ENCODE results near the gene RHOT2.

RHOT2 gene

DNA sequence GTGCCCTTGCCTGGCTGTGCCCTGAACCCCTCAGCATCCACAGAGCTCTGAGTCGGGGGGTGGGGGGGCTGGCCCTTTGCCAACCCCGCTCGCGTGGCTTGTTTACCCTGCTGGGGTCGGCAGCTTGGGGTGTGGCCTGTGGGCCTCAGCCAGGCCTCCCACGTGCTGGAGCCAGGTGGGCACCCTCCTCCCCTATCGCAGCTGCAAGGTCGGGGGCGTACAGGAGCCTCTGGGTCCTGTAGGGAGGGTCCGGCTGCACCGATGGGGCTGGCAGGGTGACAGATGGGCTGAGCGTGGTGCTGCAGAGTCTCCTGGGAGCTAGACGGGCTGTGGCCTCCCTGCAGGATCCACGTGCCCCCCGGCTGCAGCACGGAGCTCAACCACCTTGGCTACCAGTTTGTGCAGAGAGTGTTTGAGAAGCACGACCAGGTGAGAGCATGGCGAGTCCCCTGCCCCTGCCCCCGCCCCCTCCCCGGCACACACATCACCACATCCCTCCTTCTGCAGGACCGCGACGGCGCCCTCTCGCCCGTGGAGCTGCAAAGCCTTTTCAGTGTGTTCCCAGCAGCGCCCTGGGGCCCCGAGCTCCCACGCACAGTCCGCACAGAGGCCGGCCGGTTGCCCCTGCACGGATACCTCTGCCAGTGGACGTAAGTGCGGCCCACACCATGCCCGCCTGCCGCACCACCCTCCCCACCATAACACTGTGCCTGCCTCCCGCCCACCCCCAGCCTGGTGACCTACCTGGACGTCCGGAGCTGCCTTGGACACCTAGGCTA lies 3.6 kb downstream of the RHOT2 start:
- no peak for DNase-seq

DNA sequence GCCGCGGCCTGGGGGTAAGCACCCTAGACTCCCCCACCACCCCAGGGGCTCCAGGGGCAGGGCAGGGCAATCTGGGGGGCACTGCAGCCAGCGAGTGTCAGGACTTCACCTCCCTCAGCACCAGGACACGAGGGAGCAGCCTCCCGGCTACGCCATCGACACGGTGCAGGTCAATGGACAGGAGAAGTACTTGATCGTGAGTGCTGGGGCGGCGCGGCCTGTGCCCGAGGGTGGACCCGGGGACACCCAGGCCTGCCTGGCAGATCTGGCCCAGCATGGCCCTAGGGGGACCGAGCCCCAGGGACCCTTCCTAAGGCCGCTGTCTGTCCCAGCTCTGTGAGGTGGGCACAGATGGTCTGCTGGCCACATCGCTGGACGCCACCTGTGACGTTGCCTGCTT lies 4.4 kb downstream of the RHOT2 start:
- DNase-seq: no peak

DNA sequence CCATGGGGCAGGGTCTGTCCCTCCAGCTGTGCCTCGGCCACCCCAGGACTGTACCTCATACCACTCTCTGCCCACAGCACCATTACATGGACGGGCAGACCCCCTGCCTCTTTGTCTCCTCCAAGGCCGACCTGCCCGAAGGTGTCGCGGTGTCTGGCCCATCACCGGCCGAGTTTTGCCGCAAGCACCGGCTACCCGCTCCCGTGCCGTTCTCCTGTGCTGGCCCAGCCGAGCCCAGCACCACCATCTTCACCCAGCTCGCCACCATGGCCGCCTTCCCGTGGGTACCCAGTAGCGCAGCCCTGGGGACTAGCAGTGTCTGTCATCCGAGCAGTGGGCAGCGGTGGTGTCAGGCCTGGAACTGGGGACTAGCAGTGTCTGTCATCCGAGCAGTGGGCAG lies 4.9 kb downstream of the RHOT2 start:
- DNase-seq: no peak

DNA sequence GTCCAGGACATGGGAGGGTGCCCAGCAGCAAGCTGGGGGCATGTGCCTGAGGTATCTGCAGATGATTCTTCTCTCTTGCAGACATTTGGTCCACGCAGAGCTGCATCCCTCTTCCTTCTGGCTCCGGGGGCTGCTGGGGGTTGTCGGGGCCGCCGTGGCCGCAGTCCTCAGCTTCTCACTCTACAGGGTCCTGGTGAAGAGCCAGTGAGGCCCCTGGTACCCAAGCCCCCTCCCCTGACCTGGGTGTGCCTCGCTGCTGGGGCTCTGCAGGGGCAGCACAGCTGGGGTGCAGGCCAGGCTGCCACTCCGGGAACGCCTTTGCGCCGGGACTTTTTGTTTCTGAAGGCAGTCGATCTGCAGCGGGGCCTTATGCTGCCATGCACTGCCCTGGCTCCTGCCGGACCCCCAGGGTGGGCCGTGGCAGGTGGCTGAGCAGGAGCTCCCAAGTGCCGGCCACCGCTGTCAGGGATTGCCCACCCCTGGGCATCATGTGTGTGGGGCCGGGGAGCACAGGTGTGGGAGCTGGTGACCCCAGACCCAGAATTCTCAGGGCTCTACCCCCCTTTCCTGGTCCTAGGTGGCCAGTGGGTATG lies 5.6 kb downstream of the RHOT2 start:
- DNase-seq: no peak

DNA sequence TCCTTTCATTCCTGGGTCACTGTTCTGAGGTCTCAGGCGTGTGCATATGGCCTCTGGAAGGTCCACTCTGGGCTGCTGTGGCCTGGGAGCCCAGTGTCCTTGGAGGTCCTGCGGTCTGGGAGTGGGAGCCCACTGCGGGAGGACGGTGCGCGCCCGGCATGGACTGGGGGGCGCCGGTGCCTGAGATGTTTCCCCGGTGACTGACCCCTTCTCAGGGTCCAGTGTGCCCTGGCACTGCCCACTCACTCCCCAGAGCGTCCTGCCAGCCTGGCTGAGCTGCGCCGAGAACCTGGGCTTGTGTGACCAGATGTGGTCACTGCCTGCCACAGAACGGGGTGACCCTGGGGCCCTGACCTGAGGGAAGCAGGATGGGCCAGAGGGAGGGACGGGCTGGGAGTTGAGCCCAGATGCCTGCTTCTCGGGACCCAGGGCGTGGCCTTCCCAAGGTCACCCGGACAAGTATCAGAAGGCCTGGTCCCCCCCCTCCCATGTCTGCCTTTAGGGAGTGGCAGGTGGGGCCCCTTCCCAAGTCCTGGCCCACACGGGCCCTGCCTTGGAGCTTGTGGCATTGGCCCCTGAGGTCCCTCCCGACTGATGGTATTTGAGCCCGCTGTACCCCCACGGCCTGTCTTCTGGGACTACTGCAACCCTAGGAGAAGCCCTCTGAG lies 6.4 kb downstream of the RHOT2 start:
- DNase-seq: no peak

DNA sequence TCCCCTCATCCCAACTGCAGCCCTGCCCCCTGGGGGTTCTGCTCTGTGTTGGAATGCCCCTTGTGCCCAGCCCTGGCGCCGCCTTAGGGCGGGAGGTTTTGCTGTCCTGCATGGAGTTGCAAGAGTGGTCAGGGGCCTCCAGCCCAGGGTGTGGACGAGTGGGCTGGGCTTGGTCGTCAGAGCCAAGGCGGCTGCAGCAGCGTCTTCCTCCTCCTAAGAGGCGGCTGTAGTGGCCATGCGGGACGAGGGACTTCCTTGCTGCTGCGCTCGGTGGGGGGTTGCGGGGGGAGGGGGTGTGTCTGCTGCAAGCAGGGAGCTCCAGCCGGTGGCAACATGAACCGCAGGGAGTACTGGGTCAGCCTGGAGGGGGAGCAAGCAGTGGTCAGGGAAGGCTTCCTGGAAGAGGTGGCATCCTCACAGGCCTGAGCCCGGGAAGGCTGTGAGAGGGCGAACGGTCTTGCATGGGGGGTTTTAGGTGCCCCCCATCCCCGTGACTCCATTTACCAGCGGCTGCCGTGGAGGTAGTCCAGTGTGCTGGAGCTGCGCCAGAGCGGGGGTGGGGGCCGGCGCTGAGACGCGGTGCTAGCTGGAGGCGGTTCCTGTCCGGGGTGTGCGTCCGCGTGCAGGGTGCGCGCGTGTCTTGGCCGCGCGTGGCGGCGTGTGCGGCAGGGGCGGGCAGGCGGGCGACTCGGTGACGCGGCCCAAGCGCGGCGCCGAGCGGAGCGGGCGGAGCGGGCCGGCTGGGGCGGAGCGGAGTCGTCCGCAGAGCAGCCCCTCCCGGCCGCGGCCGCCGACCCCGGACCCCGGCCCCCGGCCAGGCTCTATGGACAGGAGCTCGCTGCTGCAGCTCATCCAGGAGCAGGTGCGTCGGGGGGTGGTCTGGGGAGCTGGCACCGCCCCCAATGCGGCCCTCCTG lies 7.3 kb downstream of the RHOT2 start, which contains the start of gene RHBDL1:
Gene RHBDL1, plus strand, starts transcription at position 704 of the 916 bp plus-strand sequence. Its CDS starts 120 bp downstream, at position 824.
- DNase-seq: no peak

DNA sequence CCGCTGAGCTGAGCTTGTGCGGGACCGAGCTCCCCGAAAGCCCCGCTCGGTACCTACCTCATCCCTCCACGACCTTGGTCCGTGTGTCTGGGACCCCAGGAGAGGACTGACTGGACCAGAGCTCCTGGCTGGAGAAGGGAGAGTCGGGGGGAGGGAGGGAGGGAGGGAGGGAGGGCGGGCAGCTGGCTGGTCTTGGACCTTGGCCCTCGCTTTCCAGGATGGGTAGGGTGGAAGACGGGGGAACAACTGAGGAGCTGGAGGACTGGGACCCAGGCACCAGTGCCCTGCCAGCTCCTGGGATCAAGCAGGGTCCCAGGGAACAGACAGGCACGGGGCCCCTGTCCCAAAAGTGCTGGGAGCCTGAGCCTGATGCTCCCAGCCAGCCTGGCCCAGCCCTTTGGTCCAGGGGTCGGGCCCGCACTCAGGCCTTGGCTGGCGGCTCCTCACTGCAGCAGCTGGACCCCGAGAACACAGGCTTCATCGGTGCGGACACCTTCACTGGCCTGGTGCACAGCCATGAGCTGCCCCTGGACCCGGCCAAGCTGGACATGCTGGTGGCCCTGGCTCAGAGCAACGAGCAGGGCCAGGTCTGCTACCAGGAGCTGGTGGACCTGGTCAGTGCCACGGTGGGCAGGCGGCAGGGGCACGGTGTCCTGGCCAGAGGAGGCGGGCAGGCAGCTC lies 8.1 kb downstream of the RHOT2 start:
- no peak for DNase-seq

DNA sequence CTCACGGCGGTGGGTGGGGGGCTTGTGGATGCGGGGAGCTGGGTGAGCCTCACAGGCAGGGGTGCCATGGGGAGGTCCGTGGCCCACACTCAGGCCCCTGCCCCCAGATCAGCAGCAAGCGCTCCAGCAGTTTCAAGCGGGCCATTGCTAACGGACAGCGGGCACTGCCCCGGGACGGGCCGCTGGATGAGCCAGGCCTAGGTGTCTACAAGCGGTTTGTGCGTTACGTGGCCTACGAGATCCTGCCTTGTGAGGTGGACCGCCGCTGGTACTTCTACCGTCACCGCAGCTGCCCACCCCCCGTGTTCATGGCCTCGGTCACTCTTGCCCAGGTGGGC lies 8.6 kb downstream of the RHOT2 start:
- no peak for DNase-seq

DNA sequence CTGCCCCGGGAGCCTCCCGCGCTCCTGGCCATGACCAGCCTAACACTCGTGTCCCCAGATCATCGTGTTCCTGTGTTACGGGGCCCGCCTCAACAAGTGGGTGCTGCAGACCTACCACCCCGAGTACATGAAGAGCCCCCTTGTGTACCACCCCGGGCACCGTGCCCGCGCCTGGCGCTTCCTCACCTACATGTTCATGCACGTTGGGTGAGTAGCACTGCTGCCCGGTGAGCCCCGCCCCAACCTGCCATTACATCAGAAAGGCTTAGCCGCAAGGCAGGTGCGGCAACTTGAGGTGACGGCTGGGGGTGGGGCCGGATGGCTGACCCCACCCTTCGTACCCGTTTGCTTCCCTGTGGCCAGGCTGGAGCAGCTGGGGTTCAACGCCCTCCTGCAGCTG lies 9.0 kb downstream of the RHOT2 start:
- DNase-seq: no peak

DNA sequence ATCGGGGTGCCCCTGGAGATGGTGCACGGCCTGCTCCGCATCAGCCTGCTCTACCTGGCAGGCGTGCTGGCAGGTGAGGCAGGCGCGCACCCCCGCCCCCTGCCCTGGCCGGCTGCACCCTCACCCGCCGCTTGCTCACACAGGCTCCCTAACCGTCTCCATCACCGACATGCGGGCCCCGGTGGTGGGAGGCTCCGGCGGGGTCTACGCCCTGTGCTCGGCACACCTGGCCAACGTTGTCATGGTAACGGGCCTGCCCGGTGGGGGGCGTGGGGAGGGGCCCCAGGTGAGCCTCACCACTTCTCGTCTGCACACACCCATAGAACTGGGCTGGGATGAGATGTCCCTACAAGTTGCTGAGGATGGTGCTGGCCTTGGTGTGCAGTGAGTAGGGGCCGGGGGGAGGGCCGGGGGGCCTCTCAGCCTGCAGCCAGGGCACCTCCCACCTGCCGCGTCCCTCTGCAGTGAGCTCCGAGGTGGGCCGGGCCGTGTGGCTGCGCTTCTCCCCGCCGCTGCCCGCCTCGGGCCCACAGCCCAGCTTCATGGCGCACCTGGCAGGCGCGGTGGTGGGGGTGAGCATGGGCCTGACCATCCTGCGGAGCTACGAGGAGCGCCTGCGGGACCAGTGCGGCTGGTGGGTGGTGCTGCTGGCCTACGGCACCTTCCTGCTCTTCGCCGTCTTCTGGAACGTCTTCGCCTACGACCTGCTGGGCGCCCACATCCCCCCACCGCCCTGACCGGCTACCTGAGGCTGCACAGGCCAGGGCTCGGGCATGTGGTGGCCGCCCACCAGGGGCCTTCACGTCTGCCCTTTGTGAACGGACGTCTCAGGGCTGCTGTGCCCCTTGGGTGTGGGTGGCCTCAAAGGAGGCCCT lies 9.6 kb downstream of the RHOT2 start:
- no peak for DNase-seq

DNA sequence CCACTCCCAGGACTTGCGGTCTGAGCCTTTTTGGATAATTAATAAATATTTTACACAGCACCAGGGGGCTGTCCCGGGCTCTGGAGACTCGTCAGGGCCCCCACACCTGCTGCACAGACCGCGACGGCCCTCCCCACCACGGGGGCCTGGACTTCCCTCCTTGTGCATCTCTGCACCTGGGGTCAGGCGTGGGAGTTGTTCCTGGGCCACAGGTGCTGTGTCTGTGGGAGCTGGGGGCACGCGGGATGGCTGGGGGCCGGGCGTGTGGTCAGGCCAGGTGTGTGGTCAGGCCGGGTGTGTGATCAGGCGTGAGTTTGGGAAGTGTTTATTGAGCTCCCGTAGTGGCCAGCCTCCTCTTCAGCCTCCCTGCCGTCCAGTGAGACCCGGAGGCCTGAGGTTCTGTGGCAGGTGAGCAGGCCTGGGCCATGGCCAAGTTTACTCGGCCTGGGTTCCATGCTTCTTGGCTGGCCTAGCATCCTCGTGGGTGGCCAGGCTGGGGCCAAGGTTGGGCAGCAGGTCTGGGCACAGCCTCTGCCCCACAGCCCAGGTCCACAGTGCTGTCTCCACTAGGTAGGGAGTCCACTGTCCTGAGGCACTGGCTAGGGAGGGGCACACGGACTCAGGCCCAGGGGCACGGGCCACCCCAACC lies 10.4 kb downstream of the RHOT2 start:
- DNase-seq: no peak

DNA sequence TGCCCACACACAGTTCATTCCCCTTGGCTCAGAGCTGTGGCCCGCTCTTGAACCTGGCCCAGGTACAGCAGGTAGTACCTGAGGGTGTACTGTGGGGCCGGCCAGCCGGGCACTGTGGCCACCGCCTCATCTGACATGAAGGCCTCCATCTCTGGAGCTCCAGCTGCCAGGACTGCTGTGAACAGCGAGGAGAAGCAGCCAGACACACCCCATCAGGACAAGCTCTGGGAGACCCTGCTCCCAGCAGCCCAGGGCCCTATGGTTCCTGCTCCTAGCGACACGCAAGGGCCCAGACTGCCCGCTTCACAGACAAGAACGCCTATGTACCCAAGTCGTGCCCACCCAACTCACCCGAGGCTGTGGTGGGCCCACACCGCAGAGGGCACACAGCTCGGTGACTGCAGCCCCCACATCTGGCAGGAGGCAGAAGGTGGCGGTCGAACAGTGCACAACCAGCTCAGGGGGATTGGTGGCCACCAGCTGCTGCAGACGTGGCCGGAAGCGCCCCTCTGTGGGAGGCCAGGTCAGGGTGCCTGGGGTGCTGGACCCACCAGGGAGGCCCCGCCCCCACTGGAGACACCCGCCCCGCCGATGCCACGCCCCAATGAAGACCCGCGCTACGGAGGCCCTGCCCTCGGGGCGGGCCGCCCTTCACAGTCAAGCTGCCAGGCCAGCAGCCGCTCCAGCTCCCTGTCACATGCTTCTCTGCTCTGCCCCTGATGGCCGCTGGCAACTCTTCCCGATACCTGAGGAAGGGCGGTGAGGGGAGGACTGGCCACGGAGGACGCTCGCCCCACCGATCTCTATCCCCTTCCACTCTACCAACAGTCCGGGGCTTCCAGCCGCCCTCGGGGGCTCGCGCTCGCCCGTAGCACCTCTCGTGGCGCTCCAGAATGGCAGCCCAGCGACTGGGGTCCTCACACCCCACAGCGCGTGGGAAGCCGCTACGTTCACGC lies 11.2 kb downstream of the RHOT2 start:
- DNase-seq: no peak

DNA sequence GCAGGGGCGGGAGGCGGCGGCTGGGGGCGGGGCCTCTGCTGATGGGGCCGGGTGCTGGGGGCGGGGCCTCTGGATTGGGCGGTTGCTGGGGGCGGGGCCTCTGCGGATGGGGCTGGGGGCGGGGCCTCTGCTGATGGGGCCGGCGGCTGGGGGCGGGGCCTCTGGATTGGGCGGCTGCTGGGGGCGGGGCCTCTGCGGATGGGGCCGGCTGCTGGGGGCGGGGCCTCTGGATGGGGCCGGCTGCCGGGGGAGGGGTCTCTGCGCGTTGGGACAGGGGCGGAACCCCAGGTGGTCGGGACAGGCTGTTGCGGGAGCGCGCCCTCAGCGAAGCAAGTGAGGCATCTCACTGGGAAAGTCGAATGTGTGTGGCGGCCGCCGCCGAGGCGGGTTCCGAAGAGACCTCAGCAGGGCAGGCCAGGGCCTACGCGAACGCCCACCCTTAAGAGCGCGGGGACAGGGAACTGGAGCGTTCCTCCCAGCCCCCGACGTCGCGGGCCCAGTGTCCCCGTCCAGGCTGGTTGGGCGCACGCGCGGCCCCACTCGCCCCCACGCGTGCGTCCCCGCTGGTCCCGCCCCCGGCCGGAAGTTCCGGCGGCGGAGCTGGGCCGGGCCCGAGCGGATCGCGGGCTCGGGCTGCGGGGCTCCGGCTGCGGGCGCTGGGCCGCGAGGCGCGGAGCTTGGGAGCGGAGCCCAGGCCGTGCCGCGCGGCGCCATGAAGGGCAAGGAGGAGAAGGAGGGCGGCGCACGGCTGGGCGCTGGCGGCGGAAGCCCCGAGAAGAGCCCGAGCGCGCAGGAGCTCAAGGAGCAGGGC lies 12.1 kb downstream of the RHOT2 start, which contains the start of gene STUB1:
Gene STUB1, plus strand, starts transcription at position 597 of the 811 bp plus-strand sequence. Its CDS starts 116 bp downstream, at position 713.
- DNase-seq: peak; percentile 51

DNA sequence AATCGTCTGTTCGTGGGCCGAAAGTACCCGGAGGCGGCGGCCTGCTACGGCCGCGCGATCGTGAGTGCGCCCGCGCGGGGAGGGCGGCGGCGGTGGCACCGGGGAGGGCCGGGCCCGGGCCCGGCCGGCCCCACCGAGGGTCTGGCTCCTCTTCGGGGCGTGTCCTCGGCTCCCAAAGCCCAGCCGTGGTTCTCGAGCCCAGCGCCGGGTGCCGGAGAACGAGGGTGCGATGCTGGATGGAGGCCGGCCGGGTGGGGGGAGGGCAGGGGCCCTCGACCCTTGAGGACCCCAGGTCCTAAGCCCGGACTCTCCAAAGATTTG lies 12.7 kb downstream of the RHOT2 start:
- no peak for DNase-seq

DNA sequence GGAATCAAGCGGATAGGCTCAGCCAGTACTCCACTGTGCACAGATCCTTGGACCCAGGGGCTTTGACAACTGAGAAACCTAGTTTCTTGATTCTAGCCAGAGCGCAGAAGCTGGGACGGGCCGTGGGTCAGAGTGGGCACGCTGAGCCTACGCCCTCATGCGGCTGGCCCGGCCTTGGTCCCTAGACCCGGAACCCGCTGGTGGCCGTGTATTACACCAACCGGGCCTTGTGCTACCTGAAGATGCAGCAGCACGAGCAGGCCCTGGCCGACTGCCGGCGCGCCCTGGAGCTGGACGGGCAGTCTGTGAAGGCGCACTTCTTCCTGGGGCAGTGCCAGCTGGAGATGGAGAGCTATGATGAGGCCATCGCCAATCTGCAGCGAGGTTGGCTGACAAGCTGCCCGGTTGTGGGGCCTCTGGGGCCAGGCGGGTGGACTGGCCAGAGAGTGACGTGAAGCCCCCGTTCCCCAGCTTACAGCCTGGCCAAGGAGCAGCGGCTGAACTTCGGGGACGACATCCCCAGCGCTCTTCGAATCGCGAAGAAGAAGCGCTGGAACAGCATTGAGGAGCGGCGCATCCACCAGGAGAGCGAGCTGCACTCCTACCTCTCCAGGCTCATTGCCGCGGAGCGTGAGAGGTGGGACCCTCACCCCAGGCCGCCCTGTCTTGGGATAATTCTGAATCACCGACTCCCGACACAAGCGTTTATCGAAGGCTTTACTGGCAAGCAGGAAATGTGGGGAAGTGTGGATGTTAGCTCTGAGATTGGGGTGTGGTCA lies 13.2 kb downstream of the RHOT2 start:
- peak; percentile 22 for DNase-seq

DNA sequence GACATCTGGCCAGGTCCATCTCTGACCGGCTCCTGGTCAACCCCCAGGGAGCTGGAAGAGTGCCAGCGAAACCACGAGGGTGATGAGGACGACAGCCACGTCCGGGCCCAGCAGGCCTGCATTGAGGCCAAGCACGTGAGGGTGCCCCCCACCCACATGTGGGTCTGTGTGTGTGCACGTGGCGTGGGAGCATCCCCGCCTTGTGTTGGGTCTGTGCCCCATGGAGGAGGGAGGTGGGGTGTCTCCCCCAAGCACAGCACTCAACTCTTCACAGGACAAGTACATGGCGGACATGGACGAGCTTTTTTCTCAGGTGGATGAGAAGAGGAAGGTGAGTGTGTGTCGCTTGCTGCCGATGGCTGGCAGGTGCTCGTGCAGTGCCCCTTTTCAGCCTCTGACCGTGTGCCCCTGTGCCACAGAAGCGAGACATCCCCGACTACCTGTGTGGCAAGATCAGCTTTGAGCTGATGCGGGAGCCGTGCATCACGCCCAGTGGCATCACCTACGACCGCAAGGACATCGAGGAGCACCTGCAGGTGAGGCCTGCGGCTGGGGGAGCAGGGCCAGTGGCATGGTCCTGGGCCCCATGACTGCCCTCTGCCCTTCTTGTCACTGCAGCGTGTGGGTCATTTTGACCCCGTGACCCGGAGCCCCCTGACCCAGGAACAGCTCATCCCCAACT lies 14.0 kb downstream of the RHOT2 start:
- no peak for DNase-seq

Measured in GF-D8 (cell line).